Panc1 (cell line): Measurements from ENCODE around the gene MYCBP2. TPM values are rescaled to one million over a fixed set of nuclear protein-coding genes. Genes with fewer than 3 reads are reported as not detected.

Experiments
- ATAC-seq: fragments of 200-7000 bp; cut with Tn5 transposase; 2 replicates; pipeline ENCODE4 v1.9.1; 2020; ENCODE audit warnings: mild to moderate bottlenecking, moderate library complexity
- BruUV-seq: library from RNA; stranded (reverse); fragments of 400-500 nt; replicated peaks from 2 replicates; lab custom pipeline; 2021; lab: Mats Ljungman, UMichigan
- CTCF ChIA-PET: fragments of 300-600 bp; sonication (Branson Sonifier 250); formaldehyde crosslinking; loops from one replicate; lab custom pipeline; 2022; ENCODE audit warnings: antibody characterized with exemption; lab: Charles Lee
- POLR2A ChIA-PET: fragments of 300-600 bp; sonication (Branson Sonifier 250); formaldehyde crosslinking; loops from one replicate; lab custom pipeline; 2022; ENCODE audit warnings: antibody characterized with exemption; lab: Charles Lee
- DNase-seq: peaks from one replicate; pipeline ENCODE4 v3.0.0-alpha.2; 2010; ENCODE audit warnings: low read depth, low spot score
- H3K27ac ChIP-seq: 2 replicates; pipeline ENCODE4 v1.5.1; 2011; ENCODE audit warnings: mild to moderate bottlenecking, low read length, inconsistent platforms
- H3K27me3 ChIP-seq: fragments of 200-500 bp; sonication (Bioruptor generic); 2 replicates; pipeline ENCODE4 v1.6.0; 2014; ENCODE audit warnings: low read length, inconsistent platforms; ENCODE audit not compliant: control insufficient read depth, insufficient read depth
- H3K36me3 ChIP-seq: fragments of 200-500 bp; sonication (Bioruptor generic); 2 replicates; pipeline ENCODE4 v1.5.1; 2014; ENCODE audit warnings: inconsistent platforms, mild to moderate bottlenecking, low read length, moderate library complexity; ENCODE audit not compliant: control insufficient read depth, insufficient read depth
- H3K4me1 ChIP-seq: 2 replicates; pipeline ENCODE4 v1.5.1; 2011; ENCODE audit warnings: inconsistent platforms, mild to moderate bottlenecking, low read length, moderate library complexity; ENCODE audit not compliant: control insufficient read depth, insufficient read depth
- H3K4me3 ChIP-seq, 2 experiments: 2 replicates each; pipeline ENCODE4 v1.5.1; 2011 to 2012; ENCODE audit warnings: low read depth in 2 of 2, low read length in 2 of 2, mild to moderate bottlenecking in 2 of 2, inconsistent platforms in 1 of 2, moderate library complexity in 1 of 2
- H3K9me3 ChIP-seq: fragments of 200-500 bp; sonication (Bioruptor generic); 2 replicates; pipeline ENCODE4 v1.5.1; 2014; ENCODE audit warnings: low read depth, mild to moderate bottlenecking, inconsistent platforms, low read length, moderate library complexity; ENCODE audit not compliant: control insufficient read depth, insufficient read depth
- CTCF ChIP-seq: fragments of 450-650 bp; IDR thresholded peaks from 2 replicates; pipeline ENCODE4 v1.5.1; 2017; ENCODE audit warnings: mild to moderate bottlenecking
- POLR2AphosphoS5 ChIP-seq: IDR thresholded peaks from 2 replicates; pipeline ENCODE4 v1.6.1; 2012; ENCODE audit warnings: mild to moderate bottlenecking, low read depth, low read length, moderate library complexity
- REST ChIP-seq, 2 experiments: IDR thresholded peaks; 2 replicates each; pipeline ENCODE4 v1.6.1; 2011 to 2012; ENCODE audit warnings: low read depth in 2 of 2, control low read depth in 1 of 2, low read length in 1 of 2, mild to moderate bottlenecking in 1 of 2, moderate library complexity in 1 of 2; ENCODE audit not compliant: insufficient read depth in 1 of 2
- SIN3A ChIP-seq: IDR thresholded peaks from 2 replicates; pipeline ENCODE4 v1.6.1; 2012; ENCODE audit warnings: low read depth, mild to moderate bottlenecking, low read length, moderate library complexity, borderline replicate concordance; ENCODE audit not compliant: insufficient read depth
- TCF7L2 ChIP-seq: IDR thresholded peaks from 2 replicates; pipeline ENCODE4 v1.6.1; 2011; ENCODE audit warnings: mild to moderate bottlenecking, low read depth, low read length, inconsistent platforms
- in situ Hi-C: cut with HindIII; loops from 2 replicates; pipeline ENCODE4 v1.10.0; 2016; ENCODE audit warnings: low sequenced_read_pairs, low pct_unique_long_range_greater_than_20kb
- intact Hi-C: fragments of 100-400 bp; cut with micrococcal nuclease; formaldehyde crosslinking; loops from one replicate; pipeline ENCODE4 v1.10.0; 2022; ENCODE audit not compliant: unreplicated experiment
- total RNA-seq: library from RNA; stranded (reverse); gene quantifications from one replicate; pipeline ENCODE4 v1.2.1, GENCODE V29; 2021; ENCODE audit not compliant: unreplicated experiment

MYCBP2 gene
- total RNA-seq, 1 experiment from 2014 or later = 41.4 TPM

GRCh38 chr13:77328819-77329132 lies 1.9 kb upstream of the MYCBP2 start:
- peak; percentile 7 for ATAC-seq
- Histone ChIP-seq H3K36me3 (no peaks in the 10 kb centered on the region), H3K4me3 (peak overlapping the region; percentile 69 to 73), H3K27me3 (no peaks in the 10 kb centered on the region), H3K27ac (peak overlapping the region; percentile 68), H3K4me1 (peaks cover 3% of the 10 kb centered on the region), H3K9me3 (no peaks in the 10 kb centered on the region)
- no TSS peak for BruUV-seq
- in situ Hi-C loops (no loop called here), intact Hi-C loops (no loop called here)
- TF ChIP-seq TCF7L2 = no peak
- TF ChIP-seq POLR2AphosphoS5 = no peak
- TF ChIP-seq REST (IDR thresholded peaks at IDR 0.05; ENCODE audit: insufficient read depth in 1 of 2, low read depth in 2 of 2, low read length in 1 of 2) = no peak
- TF ChIP-seq SIN3A = no peak
- no peak for TF ChIP-seq CTCF
- no peak for DNase-seq
- ChIA-PET CTCF (no interaction called here), POLR2A (no interaction called here)

GRCh38 chr13:77325371-77325980 lies 1.4 kb downstream of the MYCBP2 start:
- ChIA-PET POLR2A (no interaction called here), CTCF (no interaction called here)
- TF ChIP-seq POLR2AphosphoS5 = no peak
- TF ChIP-seq SIN3A = no peak
- TF ChIP-seq CTCF = no peak
- TF ChIP-seq TCF7L2 = no peak
- no peak for TF ChIP-seq REST (IDR thresholded peaks at IDR 0.05; ENCODE audit: insufficient read depth in 1 of 2, low read depth in 2 of 2, low read length in 1 of 2)
- in situ Hi-C loops = no loop called here
- BruUV-seq = TSS peak; percentile 81
- DNase-seq (no peak), ATAC-seq (no peak)
- Histone ChIP-seq H3K4me3 (peak overlapping the region; percentile 71 to 76), H3K9me3 (no peaks in the 10 kb centered on the region), H3K27ac (peak overlapping the region; percentile 34; the same call in 1 of the 2 replicates), H3K27me3 (no peaks in the 10 kb centered on the region), H3K36me3 (no peaks in the 10 kb centered on the region), H3K4me1 (peaks cover 3% of the 10 kb centered on the region)
- intact Hi-C loops = no loop called here
